HG02759 (cell line): ENCODE measurements around the gene LPIN3.
A peak's percentile ranks its signal among the peaks of the same experiment; 100 is the strongest.

Experiments
- ATAC-seq: cut with Tn5 transposase; IDR thresholded peaks from one replicate; pipeline ENCODE4 v1.9.1; 2021; ENCODE audit warnings: mild to moderate bottlenecking, moderate library complexity; ENCODE audit not compliant: unreplicated experiment

Gene LPIN3

DNA sequence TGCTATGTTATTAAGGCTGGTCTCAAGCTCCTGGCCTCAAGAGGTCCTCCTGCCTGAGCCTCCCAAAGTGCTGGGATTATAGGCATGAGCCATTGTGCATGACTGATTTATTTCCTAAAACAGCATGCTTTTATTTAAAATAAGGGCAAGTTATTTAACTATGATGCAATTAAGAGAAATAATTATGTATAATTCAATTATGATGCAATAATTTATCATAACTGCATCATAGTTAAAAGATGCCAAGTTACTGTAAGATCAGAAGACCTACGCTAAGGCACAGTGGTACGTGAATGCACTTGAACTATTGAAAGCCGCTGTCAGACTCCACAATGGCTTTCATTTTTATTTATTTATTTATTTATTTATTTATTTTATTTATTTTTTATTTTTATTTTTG, 50.3 kb downstream of the LPIN3 start:
- ATAC-seq, result no peak

DNA sequence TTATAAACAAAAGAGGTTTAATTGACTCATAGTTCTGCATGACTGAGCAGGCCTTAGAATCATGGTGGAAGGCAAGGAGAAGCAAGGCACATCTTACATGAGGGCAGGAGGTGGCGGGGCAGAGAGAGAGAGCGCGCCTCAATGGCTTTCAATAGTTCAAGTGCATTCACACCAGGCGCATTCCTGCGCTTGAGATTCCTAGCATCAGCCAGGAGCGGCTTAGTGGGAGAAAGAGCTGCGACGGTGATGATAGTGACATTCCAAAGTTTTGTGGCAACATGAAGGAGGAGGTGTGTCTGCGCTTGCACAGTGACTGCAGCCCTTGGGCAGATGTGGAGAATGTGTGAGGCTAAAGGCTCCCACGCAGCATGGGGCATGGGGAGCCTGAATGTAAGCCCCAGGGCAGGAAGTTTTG, 51.0 kb downstream of the LPIN3 start:
- no peak for ATAC-seq

DNA sequence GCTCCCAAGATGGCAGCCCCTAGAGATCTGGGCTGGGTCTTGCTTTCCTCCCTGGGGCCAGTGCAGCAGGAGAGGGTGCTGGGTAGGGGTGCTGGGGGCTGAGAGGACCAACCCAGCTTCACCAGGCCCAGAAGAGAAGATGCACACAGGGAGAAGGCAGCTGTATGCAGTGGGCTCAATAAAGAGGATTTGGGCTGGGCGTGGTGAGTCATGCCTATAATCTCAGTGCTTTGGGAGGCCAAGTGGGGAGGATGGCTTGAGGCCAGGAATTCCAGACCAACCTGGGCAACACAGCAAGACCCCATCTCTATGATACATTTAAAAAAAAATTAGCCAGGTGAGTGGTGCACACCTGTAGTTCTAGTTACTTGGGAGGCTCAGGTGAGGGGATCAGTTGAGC, 51.7 kb downstream of the LPIN3 start:
- ATAC-seq, result no peak

DNA sequence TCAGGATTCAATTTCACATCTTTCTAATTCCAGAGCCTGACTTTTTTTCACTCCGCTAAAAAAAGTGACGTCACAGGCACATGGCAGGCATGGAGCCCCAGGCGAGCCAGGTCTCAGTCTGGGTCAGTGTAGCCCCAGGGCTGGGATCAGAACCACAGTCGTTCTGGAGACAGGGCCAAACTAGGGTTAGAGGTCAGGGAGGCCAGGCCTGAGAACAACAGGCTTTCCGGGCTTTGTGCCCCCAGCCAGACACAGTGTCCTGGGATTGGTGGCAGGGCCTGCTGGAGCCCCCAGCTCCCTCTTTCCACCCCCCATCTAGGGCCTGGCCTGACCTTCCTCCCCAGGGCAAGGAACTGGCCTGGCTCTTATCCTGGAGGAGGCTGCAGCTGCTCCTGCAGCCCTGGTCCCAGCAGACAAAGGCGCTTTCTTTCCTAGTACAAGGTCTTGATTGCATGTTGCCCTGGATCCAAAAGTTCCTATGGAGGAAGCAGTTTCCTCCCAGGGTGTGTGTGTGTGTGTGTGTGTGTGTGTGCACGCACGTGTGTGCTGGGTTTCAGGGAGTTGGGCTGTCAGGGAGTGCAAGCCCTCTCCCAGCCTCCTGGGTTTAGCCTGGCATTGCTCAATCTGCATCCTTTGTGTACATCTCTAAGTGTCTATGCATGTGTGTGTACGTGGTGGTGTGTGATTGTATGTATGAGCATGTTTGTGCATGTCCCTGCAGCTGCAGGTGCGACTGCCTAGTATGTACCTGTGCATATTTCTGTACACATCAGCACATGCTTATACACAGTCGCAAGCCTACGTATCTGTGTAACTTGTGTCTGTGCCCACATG, 52.5 kb downstream of the LPIN3 start:
- ATAC-seq, result no peak

DNA sequence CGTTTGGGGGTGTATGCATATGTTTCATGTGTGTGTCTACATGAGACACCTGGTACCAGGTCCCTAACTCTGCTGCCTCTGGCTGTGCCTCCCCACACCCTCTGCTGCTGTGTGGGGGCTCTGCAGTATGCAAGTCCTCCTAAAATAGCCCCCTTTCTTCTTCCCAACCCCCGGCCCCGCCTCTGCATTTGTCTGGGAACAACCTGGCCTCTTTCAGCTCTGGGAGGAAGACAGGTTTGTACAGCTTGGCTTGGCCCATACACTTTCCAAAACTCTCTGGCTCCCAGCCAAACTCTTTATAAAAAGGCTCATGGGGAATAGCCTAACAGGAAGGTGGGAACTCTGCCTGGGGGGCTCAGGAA, 53.1 kb downstream of the LPIN3 start:
- ATAC-seq, result no peak

DNA sequence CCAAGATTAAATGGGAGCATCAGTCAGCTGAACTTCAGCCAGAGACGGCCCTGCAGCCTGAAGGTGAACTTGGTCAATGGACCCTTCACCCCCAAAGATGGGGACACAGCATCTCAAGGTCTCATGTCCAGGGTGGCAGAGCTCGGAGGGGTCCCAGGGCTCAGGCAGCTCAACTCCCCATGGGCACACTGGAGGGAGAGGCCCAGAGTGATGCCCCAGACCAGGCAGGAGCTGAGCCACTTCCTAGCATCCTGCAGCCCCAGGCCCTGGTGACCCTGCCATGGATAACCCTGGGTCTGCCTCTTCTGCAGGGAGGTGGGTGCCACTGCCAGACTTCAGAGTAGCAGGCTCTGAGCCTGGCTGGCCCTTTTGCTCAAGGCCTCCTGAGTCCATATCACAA, 53.5 kb downstream of the LPIN3 start:
- ATAC-seq, result no peak

DNA sequence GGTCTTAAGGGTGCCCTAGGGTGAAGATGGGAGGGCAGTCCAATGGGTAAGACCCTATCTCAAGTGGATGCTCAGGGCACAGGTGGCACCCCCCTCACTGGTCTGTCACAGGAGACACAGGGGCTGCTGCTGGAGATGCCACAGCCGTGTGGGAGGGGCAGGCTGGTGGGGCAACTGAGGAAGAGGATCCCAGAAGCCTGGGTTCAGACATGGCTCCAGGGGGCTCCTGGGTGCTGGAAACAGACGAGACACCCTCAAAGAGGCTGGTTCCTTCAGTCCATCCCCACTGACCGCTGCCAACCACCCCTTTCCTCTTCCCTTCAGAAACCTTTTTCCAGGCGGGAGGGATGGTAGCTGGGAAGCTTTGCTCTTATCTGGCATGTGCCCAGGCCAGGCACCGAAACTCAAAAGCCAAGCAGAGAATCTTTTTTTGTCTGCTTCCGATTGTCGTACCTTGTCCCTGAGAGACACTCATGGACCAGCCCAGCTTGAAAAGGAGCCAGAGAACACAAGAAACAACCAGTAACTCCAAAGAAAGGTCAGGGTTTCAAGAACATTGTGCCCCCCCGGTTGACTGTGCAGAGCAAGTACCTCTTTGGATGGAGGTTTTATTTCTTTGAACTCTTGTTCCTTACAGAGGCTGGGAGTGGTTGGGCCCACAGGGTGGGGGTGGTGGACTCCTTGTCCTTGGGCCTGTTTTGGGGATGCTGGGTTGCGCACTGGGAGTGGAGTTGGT, 54.5 kb downstream of the LPIN3 start:
- no peak for ATAC-seq

DNA sequence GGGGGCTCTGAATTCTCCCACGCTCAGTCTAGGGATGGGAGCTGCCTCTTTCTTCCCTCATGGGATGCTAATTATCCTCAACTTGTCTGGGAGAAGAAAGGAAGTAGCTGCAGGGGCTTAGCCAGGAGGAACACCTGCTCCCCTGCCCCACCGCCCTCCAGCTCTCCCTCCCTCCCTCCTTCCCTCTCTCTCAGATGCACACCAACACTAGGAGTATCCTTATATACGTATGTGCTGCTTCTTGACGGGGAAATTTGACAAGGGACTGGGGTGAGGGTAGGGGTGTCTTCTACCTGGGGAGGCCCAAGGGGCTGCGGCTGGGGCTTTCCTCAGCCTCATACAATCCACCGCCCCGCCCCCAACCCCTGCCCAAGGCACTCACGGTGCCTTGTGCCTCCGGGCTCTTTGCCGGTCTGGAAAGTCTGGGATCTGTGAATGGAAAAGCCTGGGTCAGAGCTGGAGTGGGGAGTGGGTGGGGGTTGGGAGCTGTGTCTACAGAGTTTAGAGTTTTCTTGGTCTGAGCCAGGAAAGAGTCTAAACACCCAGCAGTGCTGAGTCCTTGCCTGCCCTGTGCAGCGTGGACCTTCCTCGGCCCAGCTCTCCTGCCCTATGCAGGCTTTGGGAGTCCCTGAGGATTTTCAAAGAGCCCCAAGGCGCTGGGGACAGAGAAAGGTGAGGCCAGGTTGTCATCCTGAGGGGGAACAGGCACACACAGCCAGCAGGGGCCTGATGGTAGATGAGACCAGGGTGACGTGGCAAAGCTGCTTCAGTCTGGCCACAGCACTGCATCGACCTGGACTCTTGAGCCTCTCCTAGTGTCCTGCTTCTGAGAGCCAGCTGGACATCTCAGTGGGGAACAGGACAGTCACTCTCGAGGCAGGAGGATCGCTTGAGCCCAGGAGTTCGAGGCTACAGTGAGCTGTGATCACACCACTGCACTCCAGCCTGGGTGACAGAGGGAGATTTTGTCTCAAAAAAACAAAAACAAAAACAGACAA, 55.3 kb downstream of the LPIN3 start:
- ATAC-seq, result no peak

DNA sequence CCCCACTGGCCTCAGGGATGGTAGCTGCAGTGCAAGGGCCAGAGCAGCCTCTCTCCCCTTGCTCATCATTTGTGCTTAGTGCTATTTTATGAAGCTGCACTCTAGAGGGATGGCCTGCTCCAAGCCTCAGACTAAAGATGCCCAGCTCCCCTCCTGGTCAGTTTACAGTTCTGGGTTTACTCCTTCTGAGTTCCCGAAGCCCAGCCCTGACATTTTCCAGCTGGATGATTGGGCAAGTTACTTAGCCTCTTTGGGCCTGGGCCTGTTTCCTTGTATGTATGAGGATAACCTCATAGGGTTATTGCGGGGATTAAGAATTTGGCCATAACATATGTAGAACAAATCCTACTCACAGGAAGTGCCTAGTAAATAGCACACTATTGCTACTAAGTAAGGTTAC, 57.8 kb downstream of the LPIN3 start:
- no peak for ATAC-seq

DNA sequence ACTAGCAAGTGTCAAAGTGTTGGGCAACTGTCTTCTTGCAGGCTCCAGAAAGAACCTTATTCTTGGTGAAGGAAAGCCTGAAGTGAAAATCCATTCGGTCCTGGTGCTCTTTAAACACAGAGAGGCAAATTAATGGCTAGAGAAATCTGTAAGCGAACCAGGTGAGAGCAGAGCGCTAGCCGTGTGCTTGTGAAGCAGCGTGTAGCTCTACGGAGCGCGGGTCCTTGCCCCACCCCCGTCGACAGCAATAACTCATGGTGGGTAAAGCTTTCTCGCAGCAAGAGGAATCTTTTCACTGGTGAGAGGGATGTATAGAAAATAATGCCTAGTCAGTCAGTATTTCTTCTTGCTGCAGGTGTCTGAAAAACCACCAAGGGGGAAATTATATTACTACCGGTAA, 63.0 kb downstream of the LPIN3 start:
- ATAC-seq, result no peak

DNA sequence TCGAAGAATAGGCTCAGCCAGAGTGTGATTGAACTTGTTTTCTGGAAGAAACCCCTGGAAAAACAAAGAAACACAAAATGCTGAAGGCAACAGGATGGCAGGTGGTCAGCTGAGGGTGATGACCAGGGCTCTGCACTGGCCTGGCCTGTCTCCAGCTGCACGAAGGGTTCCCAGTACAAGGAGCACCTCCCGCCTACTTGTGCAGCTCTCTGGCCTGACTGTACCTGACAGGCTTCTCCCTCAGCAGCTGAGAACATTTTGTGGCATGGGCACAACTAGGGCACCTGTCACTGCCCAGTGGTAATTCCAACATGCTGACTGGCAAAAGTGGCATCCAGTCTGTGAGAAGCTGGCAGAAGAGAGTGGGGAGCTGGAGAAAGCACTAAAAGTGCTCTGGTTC, 64.8 kb downstream of the LPIN3 start:
- ATAC-seq, result no peak

DNA sequence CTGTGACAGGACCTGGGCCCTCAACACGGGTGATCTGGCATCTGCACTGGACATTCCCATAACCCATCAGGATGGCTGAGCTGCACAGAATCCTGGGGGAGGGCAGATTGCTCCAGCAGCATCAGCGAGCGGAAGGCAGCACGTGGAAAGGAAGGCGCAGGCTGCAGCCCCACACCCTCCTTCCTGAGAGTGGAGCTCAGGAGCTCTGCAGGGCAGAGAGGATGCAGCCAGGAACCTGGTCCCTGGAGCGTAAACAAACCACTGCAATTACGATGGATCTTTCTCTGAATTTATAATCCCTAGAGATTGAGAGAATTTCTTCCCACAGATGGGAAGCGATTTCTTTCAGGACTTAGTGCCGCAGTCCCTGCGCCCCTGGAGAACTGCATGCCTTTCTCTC, 65.7 kb downstream of the LPIN3 start:
- no peak for ATAC-seq

DNA sequence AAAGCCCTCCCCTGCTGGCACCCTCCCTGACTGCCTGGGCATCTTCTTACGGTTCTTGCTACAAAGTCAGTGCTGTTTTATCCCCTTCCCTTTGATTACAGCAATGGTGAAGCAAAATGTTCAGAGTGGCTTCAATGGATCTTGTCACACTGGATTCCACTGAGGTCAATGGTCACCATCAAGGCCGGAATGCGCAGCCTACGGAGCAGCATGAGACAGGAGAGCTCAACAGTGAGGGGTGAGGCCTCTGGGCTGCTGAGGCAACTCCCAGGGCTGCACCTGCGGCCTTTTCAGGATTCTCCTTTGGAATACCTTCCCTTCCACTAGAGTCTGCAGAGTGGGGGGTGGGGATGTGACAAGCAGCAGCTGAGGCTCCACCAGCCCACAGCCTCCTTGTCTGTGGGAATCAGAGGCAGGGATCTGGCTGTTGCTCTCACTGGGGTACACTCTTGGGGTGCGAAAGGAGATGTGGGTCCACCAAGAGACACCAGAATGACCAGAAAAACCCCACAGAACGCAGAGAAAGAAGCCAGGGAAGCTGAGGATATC, 66.3 kb downstream of the LPIN3 start:
- no peak for ATAC-seq

DNA sequence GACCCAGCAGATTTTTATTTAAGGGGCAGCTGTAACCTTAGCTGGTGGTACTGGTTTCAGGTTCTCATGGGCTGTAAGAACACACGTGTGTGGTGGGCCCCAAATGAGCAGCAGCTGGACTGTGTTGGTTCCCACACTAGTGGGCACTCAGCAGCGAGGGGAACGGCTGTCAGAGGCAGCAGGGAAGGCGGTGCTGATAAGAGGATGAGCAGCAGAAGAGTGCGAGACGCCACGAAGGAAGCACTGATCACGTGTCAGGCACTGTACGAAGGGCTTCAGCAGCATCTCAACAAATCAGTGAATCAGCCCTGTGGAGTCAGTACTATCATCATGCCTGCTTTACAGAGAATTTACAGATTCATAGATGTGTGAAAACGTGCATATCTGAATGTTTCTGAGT, 67.0 kb downstream of the LPIN3 start:
- no peak for ATAC-seq

DNA sequence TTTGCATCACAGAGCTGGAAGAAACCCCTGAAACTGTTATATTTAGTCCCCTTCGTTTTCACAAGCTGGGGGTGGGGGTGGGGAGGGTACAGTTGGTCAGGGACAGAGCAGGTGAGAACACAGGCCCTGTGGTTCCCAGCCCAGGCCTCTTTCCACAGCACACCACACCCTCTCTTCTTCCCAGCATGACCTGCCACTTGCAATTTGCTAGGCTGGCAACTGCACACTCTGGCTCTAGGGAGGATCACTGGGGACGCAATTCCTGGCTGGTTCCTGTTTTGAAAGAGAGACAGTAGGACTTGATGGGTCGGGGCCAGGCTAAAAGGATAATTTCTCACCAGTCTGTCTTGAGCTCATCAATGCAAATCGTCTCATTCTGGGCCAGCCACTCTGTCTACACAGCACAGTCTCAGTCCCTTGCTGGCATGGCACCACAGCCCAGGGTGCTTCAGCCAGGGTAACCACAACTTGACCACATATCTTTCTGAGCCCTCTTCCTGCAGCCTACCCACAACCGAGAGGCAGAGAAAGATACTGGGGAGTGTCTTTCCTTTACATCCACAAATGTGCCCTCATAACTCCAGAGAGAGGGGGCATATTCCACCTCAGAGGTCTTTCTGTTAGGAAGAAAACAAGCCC, 67.7 kb downstream of the LPIN3 start:
- ATAC-seq, result peak; percentile 88

DNA sequence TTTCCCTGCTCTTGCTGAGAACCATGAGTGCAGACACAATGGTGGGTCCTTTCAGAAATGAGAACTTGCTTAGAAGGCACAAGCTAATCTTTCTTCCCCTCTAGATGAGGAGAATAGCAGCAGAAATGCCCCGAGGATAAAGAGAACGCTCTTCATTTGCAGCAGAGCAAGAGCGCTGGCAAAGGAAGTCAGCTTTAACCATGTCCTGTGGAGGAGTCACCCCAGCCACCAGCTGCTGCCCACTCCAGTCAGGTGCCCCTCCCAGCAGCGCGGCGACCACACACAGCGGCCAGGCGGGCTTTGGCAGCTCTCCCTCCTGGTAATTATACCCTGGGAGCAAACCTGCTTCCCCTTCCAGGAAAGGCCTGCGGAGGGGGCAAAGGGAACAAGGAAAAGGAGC, 68.4 kb downstream of the LPIN3 start:
- ATAC-seq, result no peak
